GM10248 (cell line): ENCODE measurements around the gene NANOG.
"Not testable (repeated sequence)": the region's sequence is repeated elsewhere in the genome, so short reads cannot be mapped to it uniquely, and the experiment has no call there.

ENCODE experiments used
- CTCF ChIA-PET: fragments of 300-600 bp; sonication (Branson Sonifier 250); formaldehyde crosslinking; extraction: SDS; loops from one replicate; lab custom pipeline; 2021; ENCODE audit warnings: antibody characterized with exemption; lab: Yijun Ruan, JAX
- POLR2A ChIA-PET: fragments of 350-650 bp; sonication (Branson Sonifier 250); formaldehyde crosslinking; extraction: SDS; loops from one replicate; lab custom pipeline; 2020; ENCODE audit warnings: antibody characterized with exemption; lab: Yijun Ruan, JAX
- DNase-seq: peaks from one replicate; pipeline ENCODE4 v3.0.0; 2012; ENCODE audit errors: extremely low spot score
- CTCF ChIP-seq: IDR thresholded peaks from 2 replicates; pipeline ENCODE4 v1.5.1; 2012; ENCODE audit warnings: mild to moderate bottlenecking, low read depth; ENCODE audit errors: extremely low read depth, missing control alignments, control extremely low read depth

The NANOG gene

DNA sequence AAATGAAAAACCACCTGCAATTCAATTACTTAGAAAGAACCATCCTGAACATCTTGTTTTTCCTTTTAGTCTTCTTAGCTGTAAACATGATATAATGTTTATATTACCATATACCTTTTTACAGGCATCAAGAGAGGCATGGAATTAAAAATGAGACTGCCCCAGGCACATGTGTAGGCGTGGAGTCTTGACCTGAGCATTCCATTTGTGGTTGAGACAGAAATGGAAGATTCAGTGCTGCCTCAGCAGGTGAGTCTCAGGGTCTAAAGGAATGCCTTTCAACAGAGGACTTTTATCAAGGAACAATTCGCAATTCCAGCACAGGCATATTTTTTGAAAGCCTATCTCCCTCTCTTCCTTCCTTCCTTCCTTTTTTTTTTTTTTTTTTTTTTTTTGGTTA is 32.2 kb upstream of the NANOG start:
- DNase-seq: no peak
- CTCF ChIA-PET: no interaction called here
- TF ChIP-seq CTCF: no peak
- POLR2A ChIA-PET: no interaction called here

- POLR2A ChIA-PET: no interaction called here
Measured at GRCh38 chr12:7758766-7759140, 30.4 kb upstream of the NANOG start.

DNA sequence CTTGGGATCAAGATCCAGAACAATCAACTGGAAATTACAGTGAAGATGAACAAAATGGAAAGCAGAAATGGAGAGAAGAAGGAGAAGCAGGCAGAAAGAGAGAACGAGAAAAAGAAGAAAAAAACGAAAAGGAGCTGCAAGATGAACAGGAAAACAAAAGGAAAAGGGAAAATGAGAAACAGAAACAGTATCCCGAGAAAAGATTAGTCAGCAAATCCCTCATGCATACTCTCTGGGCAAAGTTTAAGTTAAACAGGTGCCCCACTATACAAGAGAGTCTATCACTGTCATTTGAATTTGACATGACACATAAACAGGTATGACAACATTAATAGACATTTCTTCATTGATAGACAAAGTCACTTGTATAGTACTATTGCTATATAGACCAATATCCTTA is 19.2 kb upstream of the NANOG start:
- POLR2A ChIA-PET: no interaction called here
- CTCF ChIA-PET: no interaction called here
- no peak for TF ChIP-seq CTCF
- no peak for DNase-seq

More at GRCh38 chr12:7758766-7759140, 30.4 kb upstream of the NANOG start:
- no peak for TF ChIP-seq CTCF
- CTCF ChIA-PET: no interaction called here
- no peak for DNase-seq

- CTCF ChIA-PET: interaction anchor here (0.9 kb wide), 1 partner anchor 20 kb away, joined by 3 read pairs; no protein-coding TSS in a partner anchor
- POLR2A ChIA-PET: no interaction called here
- TF ChIP-seq CTCF: no peak
- DNase-seq: no peak
Measured at GRCh38 chr12:7781274-7781673, 7.9 kb upstream of the NANOG start.

DNA sequence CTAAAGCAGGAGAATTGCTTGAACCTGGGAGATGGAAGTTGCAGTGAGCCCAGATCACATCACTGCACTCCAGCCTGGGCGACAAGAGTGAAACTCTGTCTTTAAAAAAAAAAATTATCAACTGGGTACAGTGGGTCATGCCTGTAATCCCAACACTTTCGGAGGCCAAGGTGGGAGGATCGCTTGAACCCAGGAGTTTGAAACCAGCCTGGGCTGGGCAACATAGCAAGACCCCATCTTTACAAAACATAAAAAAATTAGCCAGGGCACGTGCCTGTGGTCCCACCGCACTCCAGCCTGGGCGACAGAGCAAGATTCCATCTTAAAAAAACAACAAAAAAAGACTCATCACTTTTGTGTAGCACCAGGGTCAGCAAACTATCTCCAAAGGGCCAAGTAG is 7.1 kb upstream of the NANOG start:
- ChIA-PET CTCF (no interaction called here), POLR2A (no interaction called here)
- no peak for TF ChIP-seq CTCF
- no peak for DNase-seq

GRCh38 chr12:7783433-7783832 is 5.8 kb upstream of the NANOG start:
- CTCF ChIA-PET: interaction anchor here (0.7 kb wide), 1 partner anchor 48 kb away, joined by 3 read pairs; no protein-coding TSS in a partner anchor
- DNase-seq, POLR2A ChIA-PET: not testable (repeated sequence)

DNA sequence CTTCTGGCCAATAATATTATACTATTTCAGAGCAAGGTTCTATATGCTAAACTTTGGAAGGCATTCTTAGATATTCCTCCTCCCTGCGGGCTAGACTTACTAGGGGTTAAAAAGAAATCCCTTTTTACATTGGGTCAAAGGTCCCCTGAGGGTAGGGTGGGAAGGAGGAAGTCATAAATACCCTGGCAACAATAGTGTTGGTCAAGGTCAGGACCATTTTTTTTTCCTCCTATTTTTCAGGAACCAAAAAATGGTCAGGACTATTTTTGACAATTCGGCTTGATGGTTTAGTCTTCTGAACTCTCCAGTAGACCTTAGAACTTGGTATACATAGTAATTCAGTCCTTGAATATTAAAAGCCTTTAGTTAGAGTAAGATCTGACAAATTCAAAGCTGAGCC is 4.5 kb upstream of the NANOG start:
- DNase-seq: no peak
- TF ChIP-seq CTCF: no peak
- POLR2A ChIA-PET: no interaction called here
- CTCF ChIA-PET: interaction anchor here (1.0 kb wide), 1 partner anchor 14 kb away, joined by 3 read pairs; no protein-coding TSS in a partner anchor
